ENCODE data around the gene CEP152. TPM values are rescaled to one million over a fixed set of nuclear protein-coding genes. Genes with fewer than 3 reads are reported as not detected.
"Not testable (repeated sequence)": the region's sequence is repeated elsewhere in the genome, so short reads cannot be mapped to it uniquely, and the experiment has no call there.

The CEP152 gene, protein sequence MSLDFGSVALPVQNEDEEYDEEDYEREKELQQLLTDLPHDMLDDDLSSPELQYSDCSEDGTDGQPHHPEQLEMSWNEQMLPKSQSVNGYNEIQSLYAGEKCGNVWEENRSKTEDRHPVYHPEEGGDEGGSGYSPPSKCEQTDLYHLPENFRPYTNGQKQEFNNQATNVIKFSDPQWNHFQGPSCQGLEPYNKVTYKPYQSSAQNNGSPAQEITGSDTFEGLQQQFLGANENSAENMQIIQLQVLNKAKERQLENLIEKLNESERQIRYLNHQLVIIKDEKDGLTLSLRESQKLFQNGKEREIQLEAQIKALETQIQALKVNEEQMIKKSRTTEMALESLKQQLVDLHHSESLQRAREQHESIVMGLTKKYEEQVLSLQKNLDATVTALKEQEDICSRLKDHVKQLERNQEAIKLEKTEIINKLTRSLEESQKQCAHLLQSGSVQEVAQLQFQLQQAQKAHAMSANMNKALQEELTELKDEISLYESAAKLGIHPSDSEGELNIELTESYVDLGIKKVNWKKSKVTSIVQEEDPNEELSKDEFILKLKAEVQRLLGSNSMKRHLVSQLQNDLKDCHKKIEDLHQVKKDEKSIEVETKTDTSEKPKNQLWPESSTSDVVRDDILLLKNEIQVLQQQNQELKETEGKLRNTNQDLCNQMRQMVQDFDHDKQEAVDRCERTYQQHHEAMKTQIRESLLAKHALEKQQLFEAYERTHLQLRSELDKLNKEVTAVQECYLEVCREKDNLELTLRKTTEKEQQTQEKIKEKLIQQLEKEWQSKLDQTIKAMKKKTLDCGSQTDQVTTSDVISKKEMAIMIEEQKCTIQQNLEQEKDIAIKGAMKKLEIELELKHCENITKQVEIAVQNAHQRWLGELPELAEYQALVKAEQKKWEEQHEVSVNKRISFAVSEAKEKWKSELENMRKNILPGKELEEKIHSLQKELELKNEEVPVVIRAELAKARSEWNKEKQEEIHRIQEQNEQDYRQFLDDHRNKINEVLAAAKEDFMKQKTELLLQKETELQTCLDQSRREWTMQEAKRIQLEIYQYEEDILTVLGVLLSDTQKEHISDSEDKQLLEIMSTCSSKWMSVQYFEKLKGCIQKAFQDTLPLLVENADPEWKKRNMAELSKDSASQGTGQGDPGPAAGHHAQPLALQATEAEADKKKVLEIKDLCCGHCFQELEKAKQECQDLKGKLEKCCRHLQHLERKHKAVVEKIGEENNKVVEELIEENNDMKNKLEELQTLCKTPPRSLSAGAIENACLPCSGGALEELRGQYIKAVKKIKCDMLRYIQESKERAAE (N-terminal part only)
- 28.9 and 31.8 TPM in 2 replicates for total RNA-seq

DNA sequence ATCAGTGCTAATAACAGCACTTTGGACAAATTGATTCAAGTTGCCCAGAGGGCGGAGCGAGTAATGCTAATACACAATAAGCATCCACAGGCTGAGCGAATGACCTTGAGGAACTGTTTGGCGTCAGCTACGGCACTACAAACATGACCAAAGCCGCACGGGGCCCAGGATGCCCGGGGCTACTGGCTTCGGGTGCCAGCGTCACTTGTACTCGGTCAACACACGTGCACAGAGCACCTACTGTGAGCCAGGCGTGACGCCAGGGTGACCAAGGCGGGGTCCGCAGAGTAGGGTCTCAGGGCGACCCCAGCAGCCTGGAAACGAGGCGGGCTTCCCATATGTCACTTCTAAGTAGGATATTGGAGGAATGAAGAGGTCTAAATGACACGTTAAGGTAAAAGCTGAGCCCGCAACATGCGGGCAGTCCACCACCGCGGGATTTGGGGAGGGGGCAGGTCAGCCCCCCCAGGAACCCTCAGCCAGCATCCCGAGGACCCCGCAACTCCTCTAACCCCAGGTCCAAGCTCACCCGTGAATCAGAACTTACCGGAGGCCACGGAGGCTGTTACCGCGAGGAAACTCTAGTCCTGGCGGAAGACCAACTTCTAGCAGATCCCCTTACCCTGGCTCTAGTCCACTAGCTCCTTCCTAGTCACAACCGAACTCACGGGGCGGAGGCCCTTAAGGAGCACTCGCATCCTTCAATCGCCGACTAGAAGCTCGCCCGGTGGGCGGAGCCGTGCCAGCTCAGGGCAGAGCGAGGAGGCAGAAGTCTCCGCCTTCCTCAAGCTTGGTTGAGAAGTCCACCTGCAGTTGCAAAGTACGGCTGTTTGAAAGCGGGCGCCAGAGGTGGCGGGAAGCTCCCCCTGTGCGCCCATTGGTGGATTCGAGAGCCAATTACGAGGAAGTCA is at the start of gene CEP152:
Gene CEP152, minus strand, starts transcription at position 656 of the 911 bp plus-strand sequence. CDS start 5,420 bp downstream, outside the sequence.
- intact Hi-C loops (cut with micrococcal nuclease): loop anchor here (1.0 to 5.0 kb wide), 7 partner anchors 14 to 810 kb away; partner anchors contain the start of genes COPS2, DUT, EID1 and FAM227B

DNA sequence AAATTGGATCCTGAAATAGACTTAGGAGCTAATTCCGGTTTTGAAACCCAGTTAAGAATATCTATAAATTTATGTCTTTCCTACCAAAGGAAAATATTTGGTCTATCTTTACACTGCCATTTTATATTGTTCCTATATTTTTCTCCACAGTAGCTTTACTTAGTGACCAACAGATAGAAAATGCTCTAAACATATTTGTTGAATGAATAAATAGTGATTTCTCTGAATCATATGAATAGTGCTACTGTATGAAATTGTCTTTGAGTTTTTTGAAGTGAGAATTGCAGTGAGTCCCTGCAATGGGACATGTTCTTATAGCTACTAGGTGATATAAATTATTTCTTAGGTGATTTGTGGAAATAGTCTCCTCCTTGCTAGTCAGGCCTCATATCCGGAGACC is 48.6 kb upstream of the CEP152 start:
- intact Hi-C loops (cut with micrococcal nuclease): no loop called here

DNA sequence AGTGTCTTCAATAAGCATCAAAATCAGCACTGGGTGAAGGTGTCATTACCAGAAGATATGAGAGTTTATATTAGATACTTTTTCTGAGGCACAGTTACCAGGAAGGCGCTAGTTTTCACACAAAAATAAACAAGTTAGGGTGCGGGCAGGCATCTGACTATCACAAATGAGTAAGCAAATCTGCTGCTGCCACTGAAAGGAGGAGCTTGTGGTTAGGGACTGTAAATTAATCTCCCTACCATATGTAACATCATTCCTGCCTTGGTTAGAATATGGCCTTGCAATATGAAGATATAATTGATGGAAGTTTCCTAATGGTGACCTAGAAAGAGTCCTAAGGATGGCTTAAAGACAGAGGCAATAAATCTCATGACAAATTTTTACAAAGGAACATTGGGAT is 47.5 kb upstream of the CEP152 start:
- intact Hi-C loops (cut with micrococcal nuclease): no loop called here

DNA sequence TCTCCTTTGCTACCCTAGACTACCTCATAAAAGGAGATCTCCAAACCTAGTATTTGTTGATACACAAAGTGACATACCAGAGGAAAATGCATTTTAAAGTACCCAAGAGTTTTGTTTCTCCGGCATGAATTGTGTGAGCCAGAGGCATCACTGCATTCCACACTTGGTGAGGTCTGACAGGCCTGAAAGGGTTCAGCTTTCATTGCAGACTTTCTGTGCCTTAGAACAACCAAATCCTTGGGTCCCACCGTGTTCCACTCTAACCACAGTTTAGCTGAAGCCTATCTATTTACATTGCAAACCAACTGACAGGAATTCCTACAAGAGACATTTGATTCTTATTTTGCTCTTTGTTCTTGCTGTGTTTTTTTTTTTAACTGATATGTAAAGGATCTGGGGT is 46.1 kb upstream of the CEP152 start:
- intact Hi-C loops (cut with micrococcal nuclease): no loop called here

DNA sequence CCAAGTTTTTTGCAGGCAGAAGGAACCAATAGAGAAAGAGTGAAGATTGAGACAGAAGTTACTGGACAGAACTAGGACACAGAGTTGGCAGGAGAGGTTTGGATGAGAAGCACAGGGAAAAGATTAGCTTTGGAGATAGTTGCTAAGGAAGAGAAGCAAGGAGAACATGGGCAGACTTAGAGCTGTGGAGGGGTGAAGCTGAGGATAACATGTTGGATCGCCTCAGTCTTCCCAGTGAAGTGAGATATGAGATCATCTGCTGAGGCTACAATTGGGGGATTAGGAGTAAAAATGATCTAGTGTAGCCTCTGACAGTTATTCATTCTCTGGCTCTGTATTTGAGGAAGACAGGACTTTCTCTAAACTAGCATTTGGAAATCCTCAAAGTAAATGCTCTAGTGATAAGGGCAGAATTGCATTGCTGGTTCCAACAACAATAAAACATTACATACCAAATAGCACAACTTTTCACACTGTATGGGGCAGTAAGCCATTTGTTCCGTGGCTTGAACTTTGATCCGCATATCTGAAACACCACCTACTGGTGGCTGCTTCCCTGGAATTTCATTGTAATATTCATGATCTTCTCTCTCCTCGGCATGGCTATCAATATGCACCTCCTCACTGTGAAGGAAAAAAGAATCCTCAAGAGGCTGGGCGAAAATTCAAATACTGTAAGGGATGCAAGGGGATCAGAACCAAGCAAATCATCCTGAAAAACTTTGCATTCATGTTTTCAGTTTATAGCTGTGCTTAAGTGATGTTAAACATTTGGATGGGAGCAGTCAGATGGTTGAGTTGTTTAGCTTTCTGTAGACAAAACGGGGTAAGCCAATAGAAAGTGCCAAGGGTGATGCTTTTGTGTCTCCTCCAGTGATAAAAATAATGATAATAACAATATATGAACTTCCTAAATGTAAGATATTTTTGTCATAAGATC is 44.9 kb upstream of the CEP152 start:
- intact Hi-C loops (cut with micrococcal nuclease): no loop called here

DNA sequence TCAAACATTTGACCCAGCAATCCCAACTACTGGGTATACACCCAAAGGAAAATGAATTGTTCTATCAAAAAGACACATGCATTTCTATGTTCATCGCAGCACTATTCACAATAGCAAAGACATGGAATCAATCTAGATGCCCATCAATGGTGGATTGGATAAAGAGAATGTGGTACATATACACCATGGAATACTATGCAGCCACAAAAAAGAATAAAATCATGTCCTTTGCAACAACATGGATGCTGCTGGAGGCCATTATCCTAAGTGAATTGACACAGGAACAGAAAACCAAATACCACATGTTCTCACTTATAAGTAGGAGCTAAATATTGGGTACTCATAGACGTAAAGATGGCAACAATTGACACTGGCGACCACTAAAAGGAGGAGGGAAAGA is 43.6 kb upstream of the CEP152 start:
- intact Hi-C loops (cut with micrococcal nuclease): not testable (repeated sequence)

DNA sequence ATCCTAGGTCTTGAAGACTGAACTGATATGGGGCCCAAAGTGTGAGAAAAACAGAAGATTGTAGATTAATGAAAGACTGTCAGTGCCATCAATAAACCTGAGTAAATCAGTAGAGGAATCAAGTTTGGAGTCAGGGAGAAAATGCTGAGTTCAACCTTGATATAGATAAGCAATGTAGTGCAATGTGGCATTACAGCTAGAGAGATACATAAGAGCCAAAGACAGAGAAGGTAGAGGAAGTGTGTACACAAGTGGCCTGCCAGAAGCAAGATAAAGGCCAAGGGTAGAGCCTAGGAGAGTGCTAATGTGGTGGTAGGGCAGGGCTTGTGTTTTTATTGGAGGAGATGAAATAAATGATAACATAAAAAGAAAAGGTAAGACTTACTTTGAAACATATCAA is 41.1 kb upstream of the CEP152 start:
- intact Hi-C loops (cut with micrococcal nuclease): no loop called here

DNA sequence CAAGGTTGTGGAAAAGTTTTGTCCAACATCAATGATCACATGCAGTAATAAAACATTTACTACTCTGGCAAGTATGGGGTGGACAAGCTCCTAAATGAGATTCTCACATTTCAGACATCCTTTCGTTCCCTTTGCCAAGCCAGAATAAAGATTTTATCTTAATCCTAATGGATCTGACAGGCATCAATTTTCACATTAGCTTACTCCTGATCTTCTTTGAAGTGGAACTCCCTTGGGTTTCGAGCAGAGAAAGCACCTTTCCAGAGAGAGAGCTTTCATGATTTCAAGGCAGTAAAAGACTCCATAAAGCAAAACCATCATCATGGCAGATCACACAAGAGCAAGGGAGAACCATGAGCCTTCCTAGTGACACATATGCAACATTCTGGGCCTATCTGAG is 39.8 kb upstream of the CEP152 start:
- intact Hi-C loops (cut with micrococcal nuclease): no loop called here

DNA sequence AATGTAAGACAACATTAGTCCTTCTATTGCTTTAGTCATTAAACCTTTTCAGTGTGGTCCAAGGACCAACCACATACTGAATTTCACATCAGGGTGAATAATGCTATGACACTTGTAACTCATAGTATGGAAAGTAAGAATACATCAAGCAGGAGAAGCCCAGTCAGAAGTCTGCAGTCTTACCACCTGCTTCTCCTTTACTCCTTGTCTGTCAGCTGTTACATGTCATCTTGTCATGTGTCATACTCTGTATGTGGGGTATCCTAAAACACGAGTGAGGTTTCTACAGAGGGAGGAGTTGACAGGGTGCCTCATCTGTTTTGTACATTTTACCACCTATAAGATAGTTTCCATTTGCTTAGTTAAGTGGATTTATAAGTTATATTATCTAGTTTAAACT is 34.3 kb upstream of the CEP152 start:
- intact Hi-C loops (cut with micrococcal nuclease): no loop called here

DNA sequence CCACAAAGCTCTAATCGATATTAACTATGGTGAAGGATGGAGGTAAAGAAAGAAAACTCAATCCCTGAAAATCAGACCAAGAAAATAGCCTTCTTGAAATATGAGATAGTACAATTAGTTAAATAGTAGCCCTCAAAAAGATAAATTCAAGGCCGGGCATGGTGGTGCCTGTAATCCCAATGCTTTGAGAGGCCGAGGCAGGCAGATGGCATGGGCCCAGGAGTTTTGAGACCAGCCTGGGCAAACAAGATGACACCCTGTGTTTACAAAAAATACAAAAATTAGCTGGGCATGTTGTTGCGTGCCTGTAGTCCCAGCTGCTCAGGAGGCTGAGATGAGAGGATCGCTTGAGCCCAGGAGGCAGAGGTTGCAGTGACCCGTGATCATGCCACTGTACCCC is 31.6 kb upstream of the CEP152 start:
- intact Hi-C loops (cut with micrococcal nuclease): no loop called here

DNA sequence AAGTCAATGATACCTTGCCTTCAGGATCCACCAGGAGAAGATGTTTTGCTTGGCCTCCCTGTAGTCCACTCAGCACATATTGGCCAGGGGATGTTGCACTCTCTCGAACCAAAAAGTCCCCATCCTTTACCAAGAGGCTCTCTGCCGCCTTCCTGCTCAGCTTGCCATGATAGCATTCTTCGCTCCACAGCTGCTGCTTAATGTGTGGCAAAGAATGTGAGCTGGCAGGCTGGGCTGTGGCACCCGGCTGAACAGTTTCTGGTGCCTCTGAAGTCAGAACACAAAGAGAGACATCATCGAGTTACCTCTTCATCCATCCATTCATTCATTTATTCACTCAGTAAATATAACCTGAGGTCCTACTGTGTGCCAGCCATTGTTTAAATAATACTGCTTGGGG is 23.9 kb upstream of the CEP152 start:
- intact Hi-C loops (cut with micrococcal nuclease): no loop called here

DNA sequence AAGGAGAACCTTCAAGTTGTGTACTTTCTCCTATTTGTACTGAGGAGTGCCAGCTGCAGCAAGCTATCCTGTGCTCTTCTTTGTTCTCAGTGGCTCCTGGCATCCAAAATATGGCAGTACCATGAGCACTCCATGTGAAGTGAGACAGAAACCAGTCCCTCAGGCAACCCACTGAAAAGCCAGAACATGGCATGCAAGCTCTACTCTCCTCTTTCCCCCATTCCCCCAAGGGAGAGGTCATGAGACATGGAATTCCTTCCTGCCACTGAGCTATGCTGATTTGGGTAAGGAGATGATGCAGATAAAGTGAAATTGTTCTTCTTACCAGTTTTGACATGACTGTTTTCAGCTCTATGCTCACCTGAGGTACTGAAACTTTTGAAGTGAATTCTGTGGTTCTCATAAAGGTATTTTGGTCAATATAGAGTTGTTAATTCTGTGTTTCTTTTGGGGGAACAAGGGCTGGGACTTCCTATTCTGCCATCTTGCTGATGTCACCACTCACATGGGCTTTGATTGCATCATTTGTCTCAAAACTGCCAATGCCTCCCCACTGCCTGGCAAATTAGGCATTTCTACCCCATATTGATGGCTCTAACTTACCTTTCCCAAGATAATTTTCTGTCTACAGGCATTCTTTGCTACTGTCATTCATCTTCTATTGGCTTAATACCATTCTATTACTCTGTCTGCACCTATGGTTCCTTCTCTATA is 22.8 kb upstream of the CEP152 start:
- intact Hi-C loops (cut with micrococcal nuclease): no loop called here

DNA sequence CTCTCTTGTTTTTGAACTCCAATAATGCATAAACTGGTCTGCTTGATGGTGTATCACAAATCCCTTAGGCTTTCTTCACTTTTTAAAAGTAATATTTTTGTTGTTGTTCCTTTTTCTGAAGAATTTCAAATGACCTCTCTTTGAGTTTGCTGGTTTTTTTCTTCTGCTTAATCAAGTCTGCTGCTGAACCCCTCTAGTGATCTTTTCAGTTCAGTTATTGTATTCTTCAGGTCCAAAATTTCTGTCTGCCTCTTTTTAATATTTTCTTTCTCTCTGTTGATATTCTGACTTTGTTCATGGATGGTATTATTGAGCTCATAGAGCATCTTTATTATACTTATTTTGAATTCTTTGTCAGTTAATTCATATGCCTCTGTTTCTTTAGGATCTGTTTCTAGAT is 21.8 kb upstream of the CEP152 start:
- intact Hi-C loops (cut with micrococcal nuclease): no loop called here

DNA sequence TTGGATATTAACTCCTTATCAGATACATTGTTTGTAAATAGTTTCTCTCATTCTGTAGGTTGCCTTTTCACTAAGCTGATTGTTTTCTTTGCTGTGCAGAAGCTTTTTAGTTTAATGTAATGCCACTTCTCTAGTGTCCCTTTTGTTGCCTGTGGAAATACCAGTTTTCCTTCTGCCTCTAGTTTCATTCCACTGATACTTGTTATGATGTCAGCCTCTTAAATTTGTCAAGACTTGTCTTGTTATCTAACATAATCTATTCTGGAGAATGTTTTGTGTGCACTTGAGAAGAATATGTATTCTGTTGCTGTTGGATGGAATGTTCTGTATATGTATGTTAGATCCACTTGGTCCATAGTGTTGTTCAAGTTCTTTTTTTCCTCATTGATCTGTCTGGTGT is 18.0 kb upstream of the CEP152 start:
- intact Hi-C loops (cut with micrococcal nuclease): no loop called here

DNA sequence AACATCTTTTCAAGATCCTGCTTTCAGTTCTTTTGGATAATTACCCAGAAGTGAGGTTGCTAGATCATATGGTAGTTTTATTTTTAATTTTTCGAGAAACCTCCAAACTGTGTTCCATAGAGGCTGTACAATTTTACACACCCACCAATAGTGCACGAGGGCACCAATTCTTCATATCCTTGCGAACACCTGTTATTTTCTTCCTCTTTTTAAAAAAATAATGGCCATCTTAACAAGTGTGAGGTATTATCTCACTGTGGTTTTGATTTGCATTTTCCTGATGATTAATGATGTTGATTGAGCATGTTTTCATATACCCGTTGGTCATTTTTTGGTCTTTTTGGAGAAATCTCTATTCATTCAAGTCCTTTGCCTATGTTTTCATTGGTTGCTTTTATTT is 17.6 kb upstream of the CEP152 start:
- intact Hi-C loops (cut with micrococcal nuclease): no loop called here

DNA sequence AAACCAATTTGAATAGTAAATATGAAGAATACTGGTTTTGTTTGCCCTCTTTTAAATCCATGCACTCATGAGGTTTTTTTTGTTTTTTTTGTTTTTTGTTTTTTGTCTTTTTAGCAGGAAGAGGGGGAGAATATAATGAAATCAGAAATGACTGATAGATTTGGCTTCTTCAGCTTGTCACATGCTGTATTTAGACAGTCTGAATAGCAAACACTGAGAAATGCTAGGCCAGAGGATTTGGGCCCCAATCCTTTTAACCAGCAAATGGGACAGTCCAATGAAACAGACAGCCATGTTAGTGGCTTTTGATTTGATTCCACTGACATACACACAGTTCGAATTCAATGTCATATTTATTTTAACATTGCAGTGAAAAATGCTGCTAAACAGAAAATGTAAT is 14.2 kb upstream of the CEP152 start:
- intact Hi-C loops (cut with micrococcal nuclease): no loop called here

DNA sequence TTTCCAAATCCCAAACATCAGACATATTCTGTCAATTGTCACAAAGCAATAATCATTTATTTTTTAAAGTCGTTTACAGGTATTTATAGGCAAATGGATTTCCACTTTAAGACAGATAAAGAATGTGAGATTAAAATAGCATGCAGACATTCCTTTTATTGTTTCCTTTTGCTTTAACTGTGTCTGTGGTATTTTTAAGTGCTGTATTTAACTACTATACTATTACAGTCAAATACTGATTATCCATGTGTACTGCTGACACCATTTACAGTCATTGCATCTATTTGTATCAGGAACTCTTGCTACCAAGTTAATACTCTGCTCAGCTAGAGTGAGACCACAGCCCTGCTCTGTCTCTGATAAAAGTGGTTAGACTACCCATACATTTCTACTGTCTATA is 12.8 kb upstream of the CEP152 start:
- intact Hi-C loops (cut with micrococcal nuclease): no loop called here

DNA sequence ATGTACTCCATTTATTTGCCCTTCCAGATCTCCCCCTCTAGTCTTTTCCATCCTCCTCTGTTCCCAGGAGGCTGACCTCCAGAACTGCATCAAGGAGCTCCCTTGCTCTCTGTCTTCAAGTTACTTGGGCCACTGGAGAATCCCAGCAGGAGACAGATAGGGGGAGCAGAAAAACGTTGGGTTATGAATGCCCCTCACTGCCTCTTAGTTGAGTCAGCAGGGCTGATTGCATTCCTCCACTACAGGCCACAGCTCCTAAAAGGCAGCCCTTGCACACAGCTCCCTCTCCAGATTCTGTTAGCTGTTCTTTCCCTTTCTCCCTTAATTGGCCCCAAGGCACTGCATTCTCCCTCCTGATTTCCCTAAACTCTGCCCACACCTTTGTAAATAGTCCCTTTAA is 12.4 kb upstream of the CEP152 start:
- intact Hi-C loops (cut with micrococcal nuclease): no loop called here

DNA sequence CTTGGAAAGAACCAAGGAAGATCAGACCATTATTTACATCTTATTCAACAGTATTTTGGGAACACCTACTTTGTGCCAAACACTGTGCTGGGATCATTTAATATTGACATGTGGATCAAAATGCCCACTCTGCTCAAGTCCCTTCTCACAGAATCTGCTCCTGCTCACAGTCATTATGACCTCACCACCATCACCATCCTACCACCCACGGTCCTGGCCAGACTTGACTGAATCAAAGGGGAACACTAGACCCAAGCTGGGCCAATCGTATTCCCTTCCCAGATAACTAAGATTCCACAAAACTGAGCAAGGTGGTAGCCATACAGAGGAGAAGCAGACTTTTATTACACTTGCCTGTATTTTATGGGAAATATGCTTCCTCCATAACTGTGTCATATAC is 3.4 kb upstream of the CEP152 start:
- intact Hi-C loops (cut with micrococcal nuclease): loop anchor here (5.0 kb wide), 1 partner anchor 153 kb away; no protein-coding TSS in a partner anchor
